H9 (cell line): Measurements from ENCODE around the gene OR52H1. TPM values are rescaled to one million over a fixed set of nuclear protein-coding genes. Genes with fewer than 3 reads are reported as not detected.

Experiments used
- DNase-seq: peaks from one replicate; pipeline ENCODE4 v3.0.0-alpha.2; 2017
- H2AFZ ChIP-seq: one replicate; pipeline ENCODE4 v1.6.1; 2013; ENCODE audit warnings: mild to moderate bottlenecking, low read length, control low read depth, moderate library complexity
- H2AK5ac ChIP-seq: 2 replicates; pipeline ENCODE4 v1.6.1; 2013; ENCODE audit warnings: low read length, control low read depth, mixed read lengths; ENCODE audit not compliant: insufficient read length
- H2BK120ac ChIP-seq: one replicate; pipeline ENCODE4 v1.6.1; 2013; ENCODE audit warnings: low read depth, mild to moderate bottlenecking, low read length, control low read depth, inconsistent platforms; ENCODE audit not compliant: poor library complexity, severe bottlenecking
- H2BK12ac ChIP-seq: 2 replicates; pipeline ENCODE4 v1.6.1; 2013; ENCODE audit warnings: low read length, control low read depth, mixed read lengths, low read depth; ENCODE audit not compliant: insufficient read length
- H2BK15ac ChIP-seq: 2 replicates; pipeline ENCODE4 v1.6.1; 2013; ENCODE audit warnings: low read depth, low read length, control low read depth
- H2BK20ac ChIP-seq: one replicate; pipeline ENCODE4 v1.6.1; 2013; ENCODE audit warnings: low read depth, mild to moderate bottlenecking, low read length, control low read depth, inconsistent platforms; ENCODE audit not compliant: poor library complexity, severe bottlenecking
- H2BK5ac ChIP-seq: 2 replicates; pipeline ENCODE4 v1.6.1; 2013; ENCODE audit warnings: low read length, control low read depth, mixed read lengths; ENCODE audit not compliant: insufficient read length
- H3K14ac ChIP-seq: 2 replicates; pipeline ENCODE4 v1.6.1; 2013; ENCODE audit warnings: low read length, control low read depth; ENCODE audit not compliant: insufficient read depth
- H3K18ac ChIP-seq: 2 replicates; pipeline ENCODE4 v1.6.1; 2013; ENCODE audit warnings: low read depth, mild to moderate bottlenecking, mixed read lengths, low read length, control low read depth; ENCODE audit not compliant: insufficient read length
- H3K23ac ChIP-seq: 2 replicates; pipeline ENCODE4 v1.6.1; 2013; ENCODE audit warnings: low read length, control low read depth, mixed read lengths, low read depth; ENCODE audit not compliant: insufficient read length
- H3K23me2 ChIP-seq: 2 replicates; pipeline ENCODE4 v1.6.1; 2013; ENCODE audit warnings: low read depth, mild to moderate bottlenecking, mixed read lengths, low read length, control low read depth; ENCODE audit not compliant: insufficient read length, poor library complexity, severe bottlenecking
- H3K27ac ChIP-seq: 2 replicates; pipeline ENCODE4 v1.5.1; 2013; ENCODE audit warnings: low read length, control low read depth, mixed read lengths, low read depth; ENCODE audit not compliant: insufficient read length
- H3K27me3 ChIP-seq: 2 replicates; pipeline ENCODE4 v1.6.1; 2013; ENCODE audit warnings: low read length, control low read depth, inconsistent platforms; ENCODE audit not compliant: insufficient read depth
- H3K4ac ChIP-seq: 2 replicates; pipeline ENCODE4 v1.6.1; 2013; ENCODE audit warnings: low read depth, mild to moderate bottlenecking, control low read depth, inconsistent platforms, low read length, moderate library complexity
- H3K4me1 ChIP-seq: 2 replicates; pipeline ENCODE4 v1.6.1; 2013; ENCODE audit warnings: low read length, control low read depth, inconsistent platforms; ENCODE audit not compliant: insufficient read depth
- H3K4me2 ChIP-seq: 2 replicates; pipeline ENCODE4 v1.6.1; 2013; ENCODE audit warnings: low read length, control low read depth, mixed read lengths; ENCODE audit not compliant: insufficient read length, insufficient read depth
- H3K56ac ChIP-seq: 2 replicates; pipeline ENCODE4 v1.6.1; 2013; ENCODE audit warnings: low read depth, mild to moderate bottlenecking, mixed read lengths, low read length, control low read depth; ENCODE audit not compliant: insufficient read length
- H3K79me1 ChIP-seq: 2 replicates; pipeline ENCODE4 v1.6.1; 2013; ENCODE audit warnings: low read depth, mild to moderate bottlenecking, moderate library complexity, low read length, control low read depth, inconsistent platforms; ENCODE audit not compliant: insufficient read depth, poor library complexity, severe bottlenecking
- H3K79me2 ChIP-seq: 2 replicates; pipeline ENCODE4 v1.6.1; 2013; ENCODE audit warnings: low read length, control low read depth, inconsistent platforms; ENCODE audit not compliant: insufficient read depth
- H3K9ac ChIP-seq: 2 replicates; pipeline ENCODE4 v1.6.1; 2013; ENCODE audit warnings: low read length, control low read depth, mixed read lengths; ENCODE audit not compliant: insufficient read length; ENCODE audit errors: extremely low read depth
- H3K9me3 ChIP-seq: one replicate; pipeline ENCODE4 v1.6.1; 2013; ENCODE audit warnings: low read depth, low read length, inconsistent platforms; ENCODE audit not compliant: control insufficient read depth
- H3T11ph ChIP-seq: one replicate; pipeline ENCODE4 v1.6.1; 2013; ENCODE audit warnings: mild to moderate bottlenecking, low read length, control low read depth, inconsistent platforms
- H4K20me1 ChIP-seq: one replicate; pipeline ENCODE4 v1.6.1; 2013; ENCODE audit not compliant: control insufficient read depth, insufficient read length, insufficient read depth
- H4K5ac ChIP-seq: 2 replicates; pipeline ENCODE4 v1.6.1; 2013; ENCODE audit warnings: low read depth, mild to moderate bottlenecking, mixed read lengths, low read length, control low read depth; ENCODE audit not compliant: insufficient read length
- H4K8ac ChIP-seq: replicated peaks from 2 replicates; pipeline ENCODE4 v1.6.1; 2013; ENCODE audit warnings: low read length, control low read depth, mixed read lengths, low read depth; ENCODE audit not compliant: insufficient read length
- H4K91ac ChIP-seq: 2 replicates; pipeline ENCODE4 v1.6.1; 2013; ENCODE audit warnings: low read depth, mild to moderate bottlenecking, moderate library complexity, mixed read lengths, low read length, control low read depth; ENCODE audit not compliant: insufficient read length
- H3K27ac Mint-ChIP-seq, 3 experiments: 2 replicates in 2 of 3; 3 replicates in 1 of 3; pipeline ENCODE4 v1.8.0; 2020 to 2021; ENCODE audit warnings: mixed read lengths in 3 of 3, mild to moderate bottlenecking in 1 of 3, moderate library complexity in 1 of 3
- H3K27me3 Mint-ChIP-seq: 2 replicates; pipeline ENCODE4 v1.8.0; 2021; ENCODE audit warnings: low read depth, mild to moderate bottlenecking, moderate library complexity, mixed read lengths
- H3K36me3 Mint-ChIP-seq, 3 experiments: 2 replicates in 2 of 3; 3 replicates in 1 of 3; pipeline ENCODE4 v1.8.0; 2020 to 2021; ENCODE audit warnings: low read depth in 3 of 3, mixed read lengths in 3 of 3; ENCODE audit not compliant: insufficient read depth in 1 of 3
- H3K4me1 Mint-ChIP-seq, 2 experiments: 2 replicates each; pipeline ENCODE4 v1.8.0; 2020; ENCODE audit warnings: mixed read lengths in 2 of 2
- H3K4me3 Mint-ChIP-seq, 2 experiments: 2 replicates in 1 of 2; 3 replicates in 1 of 2; pipeline ENCODE4 v1.8.0; 2020 to 2021; ENCODE audit warnings: mild to moderate bottlenecking in 2 of 2, mixed read lengths in 2 of 2, moderate library complexity in 1 of 2
- H3K9me3 Mint-ChIP-seq, 2 experiments: 2 replicates in 1 of 2; 3 replicates in 1 of 2; pipeline ENCODE4 v1.8.0; 2020; ENCODE audit warnings: mild to moderate bottlenecking in 2 of 2, mixed read lengths in 2 of 2, moderate library complexity in 1 of 2
- CTCF ChIP-seq: fragments of 200-600 bp; sonication (generic); conservative IDR thresholded peaks from 3 replicates; pipeline ENCODE4 v1.8.0; 2021; ENCODE audit warnings: antibody characterized with exemption, mild to moderate bottlenecking
- WGBS: extraction: QIAGEN DNeasy Blood & Tissue Kit; methylation state at CpG from one replicate; pipeline ENCODE4 v1.1.7; 2013; ENCODE audit warnings: missing lambda C conversion rate, low lambda C conversion rate, mixed read lengths; ENCODE audit not compliant: insufficient read length; ENCODE audit errors: extremely low coverage; 5-methylcytosine and 5-hydroxymethylcytosine counted together
- total RNA-seq: library from RNA; stranded (reverse); gene quantifications from 2 replicates; pipeline ENCODE4 v1.2.1, GENCODE V29; 2021

The OR52H1 gene
- total RNA-seq, 1 experiment from 2014 or later: not detected

- no peak for DNase-seq
- H3K4me3 Mint-ChIP-seq: no peak overlapping the region
- no peak overlapping the region for H3K14ac ChIP-seq
- H2BK120ac ChIP-seq: no peak overlapping the region
- H3K4me1 ChIP-seq: no peaks in the 10 kb centered on the region
- no peak overlapping the region for H3K4ac ChIP-seq
- no peak for TF ChIP-seq CTCF
- H3K9me3 Mint-ChIP-seq: no peaks in the 10 kb centered on the region
- WGBS: no CpG with 5 or more reads among the region's 2 CpGs
- H3K27me3 Mint-ChIP-seq: no peaks in the 10 kb centered on the region
- H3K27me3 ChIP-seq: no peaks in the 10 kb centered on the region
- no peak overlapping the region for H3K18ac ChIP-seq
- no peak overlapping the region for H4K5ac ChIP-seq
- H2AFZ ChIP-seq: no peak overlapping the region
- no peak overlapping the region for H2BK20ac ChIP-seq
- no peaks in the 10 kb centered on the region for H3K79me1 ChIP-seq
- no peak overlapping the region for H2AK5ac ChIP-seq
- no peak overlapping the region for H2BK15ac ChIP-seq
- H3K27ac ChIP-seq: no peak overlapping the region
- no peaks in the 10 kb centered on the region for H3K36me3 Mint-ChIP-seq
- no peaks in the 10 kb centered on the region for H3K23me2 ChIP-seq
- no peak overlapping the region for H2BK12ac ChIP-seq
- no peak overlapping the region for H3K4me2 ChIP-seq
- H3K4me1 Mint-ChIP-seq: no peaks in the 10 kb centered on the region
- H3K9me3 ChIP-seq: no peaks in the 10 kb centered on the region
- no peak overlapping the region for H3K56ac ChIP-seq
- no peak overlapping the region for H3K23ac ChIP-seq
- H2BK5ac ChIP-seq: no peak overlapping the region
- H3T11ph ChIP-seq: no peak overlapping the region
- H3K9ac ChIP-seq: no peak overlapping the region
- no peak overlapping the region for H4K91ac ChIP-seq
- no peaks in the 10 kb centered on the region for H3K79me2 ChIP-seq
- no peak overlapping the region for H3K27ac Mint-ChIP-seq
- H4K8ac ChIP-seq: no peak overlapping the region
- no peaks in the 10 kb centered on the region for H4K20me1 ChIP-seq
Measured at GRCh38 chr11:5504403-5504921, 43.9 kb downstream of the OR52H1 start.
